ENCODE results near the gene YAE1.

The YAE1 gene

GRCh38 chr7:39609113-39609934, 43.1 kb downstream of the YAE1 start:
- DNase-seq: peak; percentile 70

GRCh38 chr7:39609935-39610263, 43.7 kb downstream of the YAE1 start:
- no peak for DNase-seq

GRCh38 chr7:39613577-39613976, 47.4 kb downstream of the YAE1 start:
- DNase-seq: no peak

GRCh38 chr7:39614299-39614698, 48.1 kb downstream of the YAE1 start:
- DNase-seq: no peak

GRCh38 chr7:39615350-39615975, 49.3 kb downstream of the YAE1 start:
- no peak for DNase-seq

GRCh38 chr7:39616138-39616537, 49.9 kb downstream of the YAE1 start:
- DNase-seq: no peak

GRCh38 chr7:39617005-39617404, 50.8 kb downstream of the YAE1 start:
- DNase-seq: no peak

GRCh38 chr7:39618868-39619267, 52.7 kb downstream of the YAE1 start:
- DNase-seq: no peak

- DNase-seq: no peak
Observed at GRCh38 chr7:39620486-39620885, 54.3 kb downstream of the YAE1 start.

GRCh38 chr7:39621261-39621660, 55.1 kb downstream of the YAE1 start:
- no peak for DNase-seq

GRCh38 chr7:39621784-39622411, 55.7 kb downstream of the YAE1 start:
- no peak for DNase-seq

Measured in activated CD8-positive, alpha-beta memory T cell treated with anti-CD3 and anti-CD28 coated beads for 24 hours (primary cell).